BJ (cell line): Measurements from ENCODE around the gene ATXN3L. TPM values are rescaled to one million over a fixed set of nuclear protein-coding genes. Genes with fewer than 3 reads are reported as not detected.
"Not testable (repeated sequence)": the region's sequence is repeated elsewhere in the genome, so short reads cannot be mapped to it uniquely, and the experiment has no call there.

ENCODE experiments used
- CTCF ChIA-PET: fragments of 350-600 bp; formaldehyde crosslinking; extraction: SDS; loops from one replicate; lab custom pipeline; 2021; ENCODE audit warnings: antibody characterized with exemption, inconsistent platforms; lab: Yijun Ruan, JAX
- POLR2A ChIA-PET: fragments of 300-600 bp; sonication (Branson Sonifier 250); formaldehyde crosslinking; extraction: SDS; loops from one replicate; lab custom pipeline; 2021; ENCODE audit warnings: antibody characterized with exemption; lab: Charles Lee
- DNase-seq: peaks from one replicate; pipeline ENCODE4 v3.0.0-alpha.2; 2011; ENCODE audit warnings: low read depth
- H3K27me3 ChIP-seq: 2 replicates; pipeline ENCODE4 v1.6.0; 2011; ENCODE audit warnings: low read length; ENCODE audit not compliant: control insufficient read depth, insufficient read depth
- H3K36me3 ChIP-seq: 2 replicates; pipeline ENCODE4 v1.5.1; 2011; ENCODE audit warnings: low read length; ENCODE audit not compliant: control insufficient read depth, insufficient read depth
- H3K4me3 ChIP-seq: 2 replicates; pipeline ENCODE4 v1.5.1; 2011; ENCODE audit warnings: low read depth, mild to moderate bottlenecking, control low read depth, low read length
- CTCF ChIP-seq: IDR thresholded peaks from 2 replicates; pipeline ENCODE4 v1.5.1; 2011; ENCODE audit warnings: low read depth, mild to moderate bottlenecking, control low read depth, inconsistent platforms, low read length, moderate library complexity; ENCODE audit not compliant: insufficient read depth
- polyA plus RNA-seq: library from polyadenylated mRNA; depleted of rRNA; stranded (reverse); fragments of >200 nt; gene quantifications from 2 replicates; pipeline ENCODE4 v1.2.3, GENCODE V29; 2011

Gene ATXN3L
- polyA plus RNA-seq, 1 experiment = not detected

- POLR2A ChIA-PET = no interaction called here
- no peak overlapping the region for H3K4me3 ChIP-seq
- CTCF ChIA-PET = no interaction called here
- no peaks in the 10 kb centered on the region for H3K36me3 ChIP-seq
- H3K27me3 ChIP-seq = no peaks in the 10 kb centered on the region
- no peak for DNase-seq
- no peak for TF ChIP-seq CTCF
Measured at GRCh38 chrX:13311560-13311959, 8.3 kb downstream of the ATXN3L start.

GRCh38 chrX:13309631-13310030, 10.2 kb downstream of the ATXN3L start:
- Histone ChIP-seq H3K27me3 (no peaks in the 10 kb centered on the region), H3K36me3 (no peaks in the 10 kb centered on the region), H3K4me3 (no peak overlapping the region)
- ChIA-PET CTCF (no interaction called here), POLR2A (no interaction called here)
- no peak for DNase-seq
- no peak for TF ChIP-seq CTCF

- no peak for DNase-seq
- Histone ChIP-seq H3K4me3 (no peak overlapping the region), H3K36me3 (no peaks in the 10 kb centered on the region), H3K27me3 (no peaks in the 10 kb centered on the region)
- ChIA-PET CTCF (no interaction called here), POLR2A (interaction anchor here (0.6 kb wide), 1 partner anchor 329 kb away, joined by 3 read pairs; no protein-coding TSS in a partner anchor)
- TF ChIP-seq CTCF = no peak
Measured at GRCh38 chrX:13307041-13307440, 12.8 kb downstream of the ATXN3L start.

- POLR2A ChIA-PET = no interaction called here
- no peak overlapping the region for H3K4me3 ChIP-seq
- CTCF ChIA-PET = no interaction called here
- no peak for TF ChIP-seq CTCF
- no peaks in the 10 kb centered on the region for H3K36me3 ChIP-seq
- no peak for DNase-seq
- no peaks in the 10 kb centered on the region for H3K27me3 ChIP-seq
Measured at GRCh38 chrX:13305108-13305507, 14.7 kb downstream of the ATXN3L start.

GRCh38 chrX:13304052-13304451, 15.8 kb downstream of the ATXN3L start:
- no peak for TF ChIP-seq CTCF

GRCh38 chrX:13303248-13303647, 16.6 kb downstream of the ATXN3L start:
- CTCF ChIA-PET = not testable (repeated sequence)

More at GRCh38 chrX:13304052-13304451, 15.8 kb downstream of the ATXN3L start:
- Histone ChIP-seq H3K4me3 (no peak overlapping the region), H3K27me3 (no peaks in the 10 kb centered on the region), H3K36me3 (no peaks in the 10 kb centered on the region)
- DNase-seq = no peak
- ChIA-PET POLR2A (no interaction called here), CTCF (no interaction called here)

More at GRCh38 chrX:13303248-13303647, 16.6 kb downstream of the ATXN3L start:
- H3K36me3 ChIP-seq, H3K4me3 ChIP-seq, DNase-seq, POLR2A ChIA-PET, H3K27me3 ChIP-seq: not testable (repeated sequence)
